A673 (cell line): ENCODE measurements around the gene ITSN1.

Experiments
- EZH2 ChIP-seq: fragments of 200-600 bp; sonication (generic); IDR thresholded peaks from 2 replicates; pipeline ENCODE4 v1.6.1; 2017; ENCODE audit warnings: borderline replicate concordance, low read depth, mild to moderate bottlenecking, mixed read lengths, antibody characterized with exemption, low read length; ENCODE audit not compliant: poor library complexity, severe bottlenecking
- TF ChIP-seq, protein P1 (sequence below): fragments of 300-800, 200-600 bp; sonication (generic); conservative IDR thresholded peaks from 2 replicates; pipeline ENCODE4 v1.5.1; 2017; ENCODE audit warnings: low read depth, mild to moderate bottlenecking, antibody characterized with exemption, low read length, moderate library complexity, mixed read lengths

DNA sequence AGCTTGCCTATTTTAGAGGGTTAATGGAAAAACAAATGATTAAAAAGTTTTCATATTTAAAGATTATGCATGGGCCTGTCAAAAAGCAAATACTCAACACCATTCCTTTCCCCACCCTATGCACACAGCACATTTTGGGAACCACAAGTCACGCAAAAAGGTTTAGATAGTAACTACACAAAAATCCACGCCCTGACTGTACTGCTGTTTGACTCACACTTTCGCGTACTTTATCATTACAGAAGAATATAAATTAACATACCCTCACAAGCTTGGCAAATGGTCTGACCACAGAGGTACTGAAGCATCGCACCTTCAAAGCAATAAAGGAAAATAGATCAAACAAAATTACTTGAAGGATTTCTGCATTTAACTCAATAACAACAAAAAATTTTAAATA is 271.9 kb downstream of the ITSN1 start:
- TF ChIP-seq, protein P1, sequence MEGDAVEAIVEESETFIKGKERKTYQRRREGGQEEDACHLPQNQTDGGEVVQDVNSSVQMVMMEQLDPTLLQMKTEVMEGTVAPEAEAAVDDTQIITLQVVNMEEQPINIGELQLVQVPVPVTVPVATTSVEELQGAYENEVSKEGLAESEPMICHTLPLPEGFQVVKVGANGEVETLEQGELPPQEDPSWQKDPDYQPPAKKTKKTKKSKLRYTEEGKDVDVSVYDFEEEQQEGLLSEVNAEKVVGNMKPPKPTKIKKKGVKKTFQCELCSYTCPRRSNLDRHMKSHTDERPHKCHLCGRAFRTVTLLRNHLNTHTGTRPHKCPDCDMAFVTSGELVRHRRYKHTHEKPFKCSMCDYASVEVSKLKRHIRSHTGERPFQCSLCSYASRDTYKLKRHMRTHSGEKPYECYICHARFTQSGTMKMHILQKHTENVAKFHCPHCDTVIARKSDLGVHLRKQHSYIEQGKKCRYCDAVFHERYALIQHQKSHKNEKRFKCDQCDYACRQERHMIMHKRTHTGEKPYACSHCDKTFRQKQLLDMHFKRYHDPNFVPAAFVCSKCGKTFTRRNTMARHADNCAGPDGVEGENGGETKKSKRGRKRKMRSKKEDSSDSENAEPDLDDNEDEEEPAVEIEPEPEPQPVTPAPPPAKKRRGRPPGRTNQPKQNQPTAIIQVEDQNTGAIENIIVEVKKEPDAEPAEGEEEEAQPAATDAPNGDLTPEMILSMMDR, result no peak
- no peak for TF ChIP-seq EZH2
